Measurements from ENCODE around the gene SKAP1. TPM values are rescaled to one million over a fixed set of nuclear protein-coding genes. Genes with fewer than 3 reads are reported as not detected.

SKAP1 gene
- polyA plus RNA-seq, 1 donor from 2014 or later = 11.5 TPM

DNA sequence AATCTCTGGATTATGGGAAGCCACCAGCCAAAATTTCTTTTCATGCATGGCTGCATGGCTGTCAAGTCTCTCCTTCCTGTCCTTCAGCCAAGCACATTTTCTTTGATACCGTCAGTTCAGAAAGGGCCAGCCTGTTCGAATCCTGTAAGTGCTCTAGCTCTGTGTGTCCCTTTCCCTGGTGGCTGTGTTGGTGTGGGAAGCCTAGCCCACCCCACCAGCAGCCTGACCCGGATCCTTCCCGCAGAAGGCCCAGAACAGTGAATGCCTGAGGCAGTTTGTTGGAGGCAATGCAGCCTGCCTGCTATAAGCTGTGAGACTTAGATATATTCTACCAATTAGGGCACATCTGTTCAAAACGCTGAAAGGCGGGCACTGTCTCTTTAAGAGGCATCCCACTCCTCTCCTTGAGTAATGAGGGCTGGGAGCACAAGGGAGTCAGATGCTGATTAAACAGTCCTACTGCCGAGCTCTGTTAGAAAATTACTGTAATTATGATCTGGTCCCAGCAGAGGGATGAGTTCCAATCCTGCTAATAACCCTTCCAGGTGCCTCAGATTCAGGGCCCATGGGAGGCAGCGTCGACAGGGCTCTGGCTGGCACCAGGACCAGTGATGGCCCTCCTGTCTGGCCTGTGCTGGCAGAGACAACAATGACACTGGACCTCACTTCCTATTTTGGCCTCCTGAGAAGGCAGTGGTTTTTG is 304.0 kb downstream of the SKAP1 start:
- no peaks in the 10 kb centered on the region for H3K9me3 Mint-ChIP-seq
- H3K36me3 Mint-ChIP-seq = peaks cover 4% of the 10 kb centered on the region
- no peaks in the 10 kb centered on the region for H3K27me3 Mint-ChIP-seq
- peaks cover 0 to under 1% (median 0%) of the 10 kb centered on the region in 3 donors for H3K4me1 Mint-ChIP-seq
- no peak overlapping the region for H3K4me3 Mint-ChIP-seq
- H3K27ac Mint-ChIP-seq = peak overlapping the region in 2 of 3 donors; percentile 23 to 57

DNA sequence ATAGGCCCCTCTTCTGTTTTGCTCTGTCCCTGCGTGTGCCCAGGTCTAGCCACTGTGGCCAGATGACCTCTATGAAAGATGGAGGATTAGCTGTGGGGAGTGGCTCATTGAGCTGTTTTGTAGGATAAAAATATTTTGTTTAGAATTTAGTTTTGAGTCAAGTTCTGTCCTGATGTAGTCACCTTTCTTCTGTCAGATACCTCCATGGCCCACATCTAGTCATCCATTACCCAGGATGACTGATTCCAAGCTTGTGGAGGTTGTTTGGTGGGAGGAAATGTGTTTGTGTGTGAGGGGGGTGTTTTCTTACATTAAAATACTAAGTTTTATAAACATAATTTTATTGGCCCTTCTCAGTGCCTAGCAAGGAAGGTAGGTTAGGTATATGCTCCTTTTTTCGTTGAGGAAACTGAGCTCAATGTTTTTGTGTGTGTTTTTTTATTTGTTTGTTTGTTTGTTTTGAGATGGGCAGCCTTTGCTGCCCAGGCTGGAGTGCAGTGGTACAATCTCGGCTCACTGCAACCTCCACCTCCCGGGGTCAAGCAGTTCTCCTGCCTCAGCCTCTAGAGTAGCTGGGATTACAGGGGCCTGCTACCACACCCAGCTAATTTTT is 306.1 kb downstream of the SKAP1 start:
- no peaks in the 10 kb centered on the region for H3K9me3 Mint-ChIP-seq
- no peak overlapping the region for H3K4me3 Mint-ChIP-seq
- H3K27ac Mint-ChIP-seq = no peak overlapping the region
- H3K4me1 Mint-ChIP-seq = no peaks in the 10 kb centered on the region
- no peaks in the 10 kb centered on the region for H3K27me3 Mint-ChIP-seq
- peaks cover 4% of the 10 kb centered on the region for H3K36me3 Mint-ChIP-seq

GRCh38 chr17:48123111-48123510 is 306.9 kb downstream of the SKAP1 start:
- H3K4me3 Mint-ChIP-seq = no peak overlapping the region
- no peaks in the 10 kb centered on the region for H3K27me3 Mint-ChIP-seq
- peaks cover 6% of the 10 kb centered on the region for H3K36me3 Mint-ChIP-seq
- no peaks in the 10 kb centered on the region for H3K9me3 Mint-ChIP-seq
- H3K4me1 Mint-ChIP-seq = no peaks in the 10 kb centered on the region
- H3K27ac Mint-ChIP-seq = no peak overlapping the region

DNA sequence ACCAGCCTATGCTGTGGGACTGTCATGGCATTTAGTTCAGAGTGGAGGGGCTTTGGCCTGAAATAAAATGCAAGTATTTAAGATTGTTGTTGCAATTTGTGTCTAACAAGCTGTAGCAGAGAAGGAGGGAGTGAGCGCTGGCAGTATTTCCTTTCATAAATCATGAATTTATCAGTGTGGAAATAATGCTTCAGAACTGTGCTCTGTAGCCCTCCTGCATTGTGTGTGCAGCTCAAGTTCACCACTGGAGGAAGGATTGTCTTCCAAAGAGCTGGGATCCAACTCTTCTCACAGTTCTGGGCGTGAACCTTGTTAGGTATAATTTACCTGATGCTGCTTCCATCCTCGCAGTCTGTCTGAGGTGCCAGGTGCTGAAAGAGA is 307.4 kb downstream of the SKAP1 start:
- Mint-ChIP-seq H3K4me3 (no peak overlapping the region), H3K4me1 (no peaks in the 10 kb centered on the region), H3K27ac (no peak overlapping the region), H3K9me3 (no peaks in the 10 kb centered on the region), H3K36me3 (peaks cover 8% of the 10 kb centered on the region), H3K27me3 (no peaks in the 10 kb centered on the region)

- Mint-ChIP-seq H3K36me3 (peaks cover 8% of the 10 kb centered on the region), H3K9me3 (no peaks in the 10 kb centered on the region), H3K4me3 (no peak overlapping the region), H3K27ac (peak overlapping the region in 1 of 3 donors; percentile 5), H3K4me1 (no peaks in the 10 kb centered on the region), H3K27me3 (no peaks in the 10 kb centered on the region)
These were observed 307.9 kb downstream of the SKAP1 start for GRCh38 chr17:48121923-48122664.

- Mint-ChIP-seq H3K27ac (peak overlapping the region; percentile 95 to 99 (median 97)), H3K36me3 (peaks cover 2% of the 10 kb centered on the region)
These were observed 316.8 kb downstream of the SKAP1 start for GRCh38 chr17:48113201-48113676.

GRCh38 chr17:48111937-48112241 is 318.1 kb downstream of the SKAP1 start:
- Mint-ChIP-seq H3K9me3 (no peaks in the 10 kb centered on the region), H3K27ac (peak overlapping the region; percentile 95 to 99 (median 97)), H3K27me3 (no peaks in the 10 kb centered on the region), H3K4me3 (peak overlapping the region; percentile 83 to 90 (median 87)), H3K4me1 (peaks cover 42 to 53% (median 42%) of the 10 kb centered on the region in 3 donors), H3K36me3 (no peaks in the 10 kb centered on the region)

More at GRCh38 chr17:48113201-48113676, 316.8 kb downstream of the SKAP1 start:
- Mint-ChIP-seq H3K27me3 (no peaks in the 10 kb centered on the region), H3K9me3 (no peaks in the 10 kb centered on the region), H3K4me3 (peak overlapping the region; percentile 66 to 87 (median 81)), H3K4me1 (peaks cover 39 to 42% (median 39%) of the 10 kb centered on the region in 3 donors)

- Mint-ChIP-seq H3K27ac (peak overlapping the region; percentile 95 to 99 (median 97)), H3K9me3 (no peaks in the 10 kb centered on the region), H3K4me3 (peak overlapping the region; percentile 68 to 90 (median 86)), H3K4me1 (peaks cover 43 to 55% (median 43%) of the 10 kb centered on the region in 3 donors), H3K36me3 (no peaks in the 10 kb centered on the region), H3K27me3 (no peaks in the 10 kb centered on the region)
These were observed 319.3 kb downstream of the SKAP1 start for GRCh38 chr17:48110761-48111160.

DNA sequence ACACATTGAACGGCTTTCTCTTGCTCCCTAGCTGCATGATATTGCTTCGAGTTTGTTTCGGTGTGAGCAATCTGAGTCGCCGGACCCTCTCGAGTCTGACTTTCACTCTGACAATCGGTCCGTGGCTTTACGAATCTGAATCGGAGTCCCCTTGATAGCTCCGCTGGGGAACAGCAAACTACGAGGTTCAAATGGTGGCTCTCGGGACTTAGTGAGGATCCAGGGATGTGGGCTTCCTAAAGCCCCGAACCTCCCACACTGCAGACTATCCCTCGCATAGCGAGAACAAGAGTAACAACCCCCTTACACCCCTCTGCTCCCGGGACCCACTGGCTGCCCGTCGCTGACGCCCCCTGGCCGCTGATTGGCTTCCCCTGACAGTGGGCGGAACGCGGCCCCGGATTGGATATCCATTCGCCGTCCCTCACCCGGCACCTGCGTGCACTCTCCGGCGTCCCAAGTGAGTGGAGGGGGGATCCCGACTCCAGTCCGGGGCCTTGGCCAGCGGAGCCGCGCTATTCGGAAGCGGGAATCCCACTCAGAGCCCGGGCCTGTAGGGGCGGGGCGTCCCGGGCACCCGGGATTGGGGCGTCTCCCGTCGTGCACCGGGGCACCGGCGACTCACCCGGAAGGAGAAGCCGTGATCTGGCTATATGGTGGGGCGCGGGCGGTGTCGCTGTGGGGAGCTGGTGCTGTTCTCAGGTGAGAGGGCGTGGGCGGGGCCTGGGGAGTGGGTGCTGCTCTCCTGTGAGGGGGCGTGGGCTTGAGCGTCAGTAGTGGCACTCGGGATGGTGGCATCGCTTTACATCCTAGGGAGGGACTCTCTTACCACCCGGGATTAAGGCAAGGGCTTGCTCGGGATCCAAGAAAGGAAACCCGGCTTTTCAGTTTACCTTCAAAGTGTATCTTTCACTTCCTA is 322.6 kb downstream of the SKAP1 start, which contains the start of gene SNX11:
TSS of gene SNX11 (plus strand) at position 630 of the 919 bp plus-strand sequence. CDS start 4,278 bp downstream, outside the sequence.
- no peaks in the 10 kb centered on the region for H3K9me3 Mint-ChIP-seq

DNA sequence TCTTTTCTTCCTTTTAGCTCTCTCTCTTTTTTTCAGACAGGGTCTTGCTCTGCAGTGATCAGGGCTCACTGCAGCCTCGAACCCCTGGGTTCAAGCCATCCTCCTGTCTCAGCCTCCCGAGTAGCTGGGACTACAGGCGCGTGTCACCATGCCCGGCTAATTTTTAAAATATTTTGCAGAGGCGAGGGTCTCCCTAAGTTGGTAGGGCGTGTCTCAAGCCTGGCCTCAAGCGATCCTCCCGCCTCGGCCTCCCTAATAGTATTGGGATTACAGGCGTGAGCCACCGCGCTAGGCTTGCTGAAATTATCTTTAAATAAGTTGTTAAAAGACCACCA is 323.2 kb downstream of the SKAP1 start:
- no peaks in the 10 kb centered on the region for H3K27me3 Mint-ChIP-seq
- peak overlapping the region; percentile 95 to 98 (median 98) for H3K27ac Mint-ChIP-seq
- peak overlapping the region; percentile 88 to 98 (median 94) for H3K4me3 Mint-ChIP-seq
- peaks cover 32 to 52% (median 36%) of the 10 kb centered on the region in 3 donors for H3K4me1 Mint-ChIP-seq
- no peaks in the 10 kb centered on the region for H3K9me3 Mint-ChIP-seq
- no peaks in the 10 kb centered on the region for H3K36me3 Mint-ChIP-seq

More for the DNA sequence above, 322.6 kb downstream of the SKAP1 start, which contains the start of gene SNX11:
- no peaks in the 10 kb centered on the region for H3K27me3 Mint-ChIP-seq
- peak within 1 kb of the TSS; percentile 95 to 98 (median 98) for H3K27ac Mint-ChIP-seq
- H3K4me1 Mint-ChIP-seq = peaks cover 36 to 58% (median 39%) of the 10 kb centered on the region in 3 donors
- H3K4me3 Mint-ChIP-seq = peak within 1 kb of the TSS; percentile 88 to 98 (median 94)
- H3K36me3 Mint-ChIP-seq = no peaks in the 10 kb centered on the region

DNA sequence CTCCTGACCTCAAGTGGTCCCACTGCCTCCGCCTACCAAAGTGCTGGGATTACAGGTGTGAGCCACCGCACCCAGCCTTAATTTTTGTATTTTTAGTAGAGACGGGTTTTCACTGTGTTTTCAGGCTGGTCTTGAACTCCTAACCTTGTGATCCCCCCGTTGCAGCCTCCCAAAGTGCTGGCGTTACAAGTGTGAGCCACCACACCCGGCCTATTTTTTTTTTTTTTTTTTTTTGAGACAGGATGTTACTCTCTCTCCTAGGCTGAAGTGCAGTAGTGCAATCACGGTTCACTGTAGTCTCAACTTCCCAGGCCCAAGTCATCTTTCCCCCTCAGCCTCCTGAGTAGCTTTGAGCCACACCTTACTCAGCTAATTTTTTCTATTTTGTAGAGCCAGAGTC is 325.6 kb downstream of the SKAP1 start:
- Mint-ChIP-seq H3K27me3 (no peaks in the 10 kb centered on the region), H3K36me3 (no peaks in the 10 kb centered on the region), H3K4me1 (peaks cover 24 to 47% (median 28%) of the 10 kb centered on the region in 3 donors), H3K4me3 (peak overlapping the region in 2 of 4 donors; percentile 27 to 68), H3K9me3 (no peaks in the 10 kb centered on the region), H3K27ac (peak overlapping the region in 1 of 3 donors; percentile 20)

GRCh38 chr17:48102798-48103715 is 327.0 kb downstream of the SKAP1 start:
- Mint-ChIP-seq H3K4me3 (peak overlapping the region in 2 of 4 donors; percentile 57 to 88), H3K27me3 (no peaks in the 10 kb centered on the region), H3K4me1 (peaks cover 14 to 39% (median 25%) of the 10 kb centered on the region in 3 donors), H3K36me3 (no peaks in the 10 kb centered on the region), H3K27ac (peak overlapping the region in 2 of 3 donors; percentile 87 to 89), H3K9me3 (no peaks in the 10 kb centered on the region)

DNA sequence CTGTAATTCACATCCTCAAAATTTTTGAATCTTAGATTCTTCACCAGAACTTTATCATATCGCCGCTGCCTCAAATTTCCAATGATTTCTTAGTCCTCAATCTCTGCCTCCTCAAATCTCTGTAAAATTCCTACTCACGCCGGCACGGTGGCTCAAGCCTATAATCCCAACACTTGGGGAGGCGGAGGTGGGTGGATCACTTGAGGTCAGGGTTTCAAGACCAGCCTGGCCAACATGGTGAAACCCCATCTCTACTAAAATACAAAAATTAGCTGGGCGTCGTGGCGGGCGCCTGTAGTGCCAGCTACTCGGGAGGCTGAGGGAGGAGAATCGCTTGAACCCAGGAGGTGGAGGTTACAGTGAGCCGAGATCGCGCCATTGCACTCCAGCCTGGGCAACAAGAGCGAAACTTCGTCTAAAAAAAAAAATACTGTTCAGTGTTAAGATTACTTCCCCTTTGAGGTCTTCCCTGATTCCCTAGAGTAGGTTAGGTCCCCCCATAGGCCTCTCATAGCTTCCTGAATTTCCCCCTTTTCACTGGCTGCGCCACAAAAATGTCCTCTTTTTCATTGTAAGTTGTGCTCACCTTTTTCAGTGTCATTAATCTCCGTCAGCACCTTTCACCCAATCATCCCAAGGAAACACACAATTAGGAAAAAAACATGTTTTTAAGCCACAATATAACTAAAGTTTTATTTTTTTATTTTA is 327.8 kb downstream of the SKAP1 start:
- Mint-ChIP-seq H3K4me1 (peaks cover 16 to 35% (median 30%) of the 10 kb centered on the region in 3 donors), H3K9me3 (no peaks in the 10 kb centered on the region), H3K4me3 (peak overlapping the region; percentile 30 to 95 (median 72)), H3K27ac (peak overlapping the region; percentile 88 to 95 (median 89)), H3K36me3 (no peaks in the 10 kb centered on the region), H3K27me3 (no peaks in the 10 kb centered on the region)
